ENCODE results near the gene ATP6V1F.

Gene ATP6V1F

DNA sequence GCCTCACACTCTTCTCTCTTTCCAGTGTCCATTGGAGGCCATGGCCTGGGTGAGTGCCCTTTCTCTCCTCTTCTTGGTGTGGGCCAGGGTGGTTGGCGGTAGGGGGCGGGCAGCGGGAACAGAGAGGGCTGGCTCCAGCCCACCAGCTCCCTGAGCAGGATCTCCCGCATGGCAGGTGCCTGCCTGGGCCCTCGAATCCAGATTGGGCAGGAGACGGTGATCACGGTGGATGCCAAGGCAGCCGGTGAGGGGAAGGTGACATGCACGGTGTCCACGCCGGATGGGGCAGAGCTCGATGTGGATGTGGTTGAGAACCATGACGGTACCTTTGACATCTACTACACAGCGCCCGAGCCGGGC lies 13.5 kb upstream of the ATP6V1F start:
- no peak for DNase-seq

GRCh38 chr7:128849804-128850490 lies 12.7 kb upstream of the ATP6V1F start:
- no peak for DNase-seq

- no peak for DNase-seq
Measured at GRCh38 chr7:128852537-128853254, 10.0 kb upstream of the ATP6V1F start.

DNA sequence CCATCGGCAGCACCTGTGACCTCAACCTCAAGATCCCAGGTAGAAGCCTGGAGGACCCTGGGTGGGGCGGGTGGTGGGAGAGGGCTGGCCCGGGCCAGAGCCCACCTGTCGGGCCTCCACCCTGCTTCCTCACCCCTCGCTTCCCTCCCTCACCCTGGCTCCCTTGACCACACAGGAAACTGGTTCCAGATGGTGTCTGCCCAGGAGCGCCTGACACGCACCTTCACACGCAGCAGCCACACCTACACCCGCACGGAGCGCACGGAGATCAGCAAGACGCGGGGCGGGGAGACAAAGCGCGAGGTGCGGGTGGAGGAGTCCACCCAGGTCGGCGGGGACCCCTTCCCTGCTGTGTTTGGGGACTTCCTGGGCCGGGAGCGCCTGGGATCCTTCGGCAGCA lies 8.9 kb upstream of the ATP6V1F start:
- DNase-seq = no peak

DNA sequence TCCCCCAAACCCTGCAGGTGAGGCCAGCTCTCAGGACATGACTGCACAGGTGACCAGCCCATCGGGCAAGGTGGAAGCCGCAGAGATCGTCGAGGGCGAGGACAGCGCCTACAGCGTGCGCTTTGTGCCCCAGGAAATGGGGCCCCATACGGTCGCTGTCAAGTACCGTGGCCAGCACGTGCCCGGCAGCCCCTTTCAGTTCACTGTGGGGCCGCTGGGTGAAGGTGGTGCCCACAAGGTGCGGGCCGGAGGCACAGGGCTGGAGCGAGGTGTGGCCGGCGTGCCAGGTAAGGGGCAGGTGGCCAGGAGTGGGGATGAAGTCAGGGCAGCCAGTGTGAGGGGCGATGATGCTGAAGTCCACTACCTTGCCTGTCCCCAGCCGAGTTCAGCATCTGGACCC lies 8.3 kb upstream of the ATP6V1F start:
- DNase-seq = no peak

GRCh38 chr7:128855559-128855958 lies 7.1 kb upstream of the ATP6V1F start:
- DNase-seq = no peak

- DNase-seq = no peak
Measured at GRCh38 chr7:128856001-128856718, 6.5 kb upstream of the ATP6V1F start.

DNA sequence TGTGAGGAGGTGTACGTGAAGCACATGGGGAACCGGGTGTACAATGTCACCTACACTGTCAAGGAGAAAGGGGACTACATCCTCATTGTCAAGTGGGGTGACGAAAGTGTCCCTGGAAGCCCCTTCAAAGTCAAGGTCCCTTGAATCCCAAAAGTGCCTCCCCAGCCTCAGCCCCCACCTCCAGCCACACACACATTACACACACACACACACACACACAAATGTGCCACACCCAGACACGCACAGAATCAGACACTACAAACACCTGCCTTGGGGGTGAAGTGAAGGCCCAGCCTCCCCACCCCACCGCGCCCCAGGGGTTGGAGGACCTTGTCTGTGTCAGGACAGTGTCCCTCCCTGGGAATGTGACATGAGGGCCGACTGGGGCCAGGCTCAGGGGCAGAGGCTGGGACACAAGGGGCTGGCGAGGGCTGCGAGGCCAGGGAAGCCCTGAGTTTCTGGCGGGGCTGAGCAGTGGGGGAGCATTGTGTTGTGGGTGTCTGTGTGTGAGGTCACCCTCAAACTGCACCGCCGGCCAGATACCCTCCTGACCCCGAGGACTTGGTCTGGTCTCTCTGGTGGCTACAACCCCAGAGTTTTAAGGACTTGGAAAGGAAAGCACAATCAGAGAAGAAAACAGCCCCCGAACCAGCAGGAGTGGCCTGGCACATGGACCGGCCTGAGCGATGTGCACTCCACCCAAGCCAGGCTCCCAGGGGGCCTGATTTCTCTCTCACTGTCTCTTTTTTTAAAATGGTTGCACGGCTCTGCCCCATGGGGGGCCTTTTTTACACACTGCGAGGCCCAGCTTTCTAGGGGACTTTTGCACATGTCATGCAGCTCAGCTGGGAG lies 4.0 kb upstream of the ATP6V1F start:
- no peak for DNase-seq

DNA sequence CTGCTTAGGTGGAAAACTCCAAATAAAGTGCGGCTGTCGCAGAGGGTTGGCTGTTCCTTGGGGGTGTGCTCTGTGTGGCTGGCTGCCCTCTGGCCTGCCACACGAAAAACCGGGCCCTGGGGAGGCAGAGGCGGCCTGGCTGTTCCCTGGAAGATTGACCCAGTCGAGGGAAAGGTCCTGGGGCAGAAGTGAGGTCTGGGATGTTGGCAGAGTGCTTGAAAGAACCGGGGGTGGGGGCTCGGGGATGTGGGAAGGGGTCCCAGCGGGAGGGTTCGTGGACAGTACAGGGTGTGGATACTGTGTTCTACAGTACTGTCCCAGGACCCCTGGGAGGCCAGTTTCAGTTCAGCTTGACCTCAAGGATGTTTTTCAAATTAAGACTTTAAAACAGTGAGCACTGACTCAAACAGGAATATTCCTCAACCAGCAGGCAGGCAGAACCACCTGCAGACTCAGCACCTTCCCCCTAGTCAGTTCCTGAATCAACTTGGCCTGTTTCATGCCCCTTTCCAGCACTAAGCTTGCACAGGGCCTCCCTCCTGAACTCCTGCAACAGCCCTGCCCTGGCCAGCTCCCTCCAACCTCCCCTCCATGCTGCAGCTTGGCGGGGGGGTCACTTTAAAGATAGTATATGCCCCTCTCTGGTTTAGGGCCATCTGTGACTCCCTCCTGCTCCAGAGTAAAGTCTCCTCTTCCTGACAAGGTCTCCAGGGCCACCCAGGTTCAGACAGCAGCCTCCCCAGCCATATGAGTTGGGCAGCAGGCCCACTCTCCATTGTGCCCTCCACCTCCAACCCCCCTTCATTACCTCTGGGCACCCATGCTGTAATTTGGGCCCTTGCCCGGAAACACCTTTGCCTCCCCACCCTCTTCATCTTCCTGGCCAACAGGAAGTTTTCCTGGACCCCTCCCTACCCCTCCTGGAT lies 3.2 kb upstream of the ATP6V1F start:
- DNase-seq = no peak

DNA sequence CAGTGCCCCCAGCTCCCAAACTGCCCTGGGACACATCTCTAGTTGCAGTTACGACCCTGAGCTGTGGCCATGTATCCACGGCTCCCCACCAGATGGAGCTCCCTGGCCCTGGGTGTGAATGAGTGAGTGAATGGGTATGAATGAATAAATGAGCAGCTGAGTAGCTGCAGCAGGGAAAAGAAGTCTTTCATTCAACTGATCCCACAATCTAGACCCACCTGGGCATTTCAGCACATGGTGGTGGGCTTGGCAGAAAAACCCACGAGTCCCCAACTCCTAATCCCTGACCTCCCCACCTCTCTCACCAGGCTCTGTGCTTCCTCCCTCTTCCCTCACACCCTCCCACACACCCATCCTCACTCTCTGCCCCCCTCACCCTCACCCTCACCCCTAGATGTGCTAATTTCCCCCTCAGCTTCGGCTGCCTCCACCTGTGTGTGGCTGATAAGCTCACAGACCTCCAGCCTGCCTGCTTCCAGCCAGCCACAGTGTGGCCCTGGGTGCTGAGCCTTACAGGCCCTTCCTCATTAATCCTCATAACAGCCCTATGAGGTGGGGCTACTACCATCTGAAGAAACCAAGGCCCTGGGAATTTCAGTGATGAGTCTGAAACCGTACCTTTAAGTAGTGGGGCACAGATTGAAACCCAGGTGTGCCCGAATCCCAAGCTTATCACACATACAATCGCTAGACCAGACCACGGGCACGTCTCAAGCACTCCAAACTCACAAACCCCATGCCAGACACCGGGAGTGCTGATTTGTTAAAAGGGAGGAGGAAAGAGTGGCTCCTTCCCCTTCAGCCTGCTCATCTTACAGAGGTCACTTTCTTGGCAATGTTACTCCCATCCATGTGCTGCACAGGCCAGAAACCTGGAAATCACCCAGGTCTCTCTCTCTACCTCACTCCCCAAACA lies 2.2 kb upstream of the ATP6V1F start:
- DNase-seq = no peak

- DNase-seq = no peak
Measured at GRCh38 chr7:128861957-128862570, 592 bp upstream of the ATP6V1F start.

DNA sequence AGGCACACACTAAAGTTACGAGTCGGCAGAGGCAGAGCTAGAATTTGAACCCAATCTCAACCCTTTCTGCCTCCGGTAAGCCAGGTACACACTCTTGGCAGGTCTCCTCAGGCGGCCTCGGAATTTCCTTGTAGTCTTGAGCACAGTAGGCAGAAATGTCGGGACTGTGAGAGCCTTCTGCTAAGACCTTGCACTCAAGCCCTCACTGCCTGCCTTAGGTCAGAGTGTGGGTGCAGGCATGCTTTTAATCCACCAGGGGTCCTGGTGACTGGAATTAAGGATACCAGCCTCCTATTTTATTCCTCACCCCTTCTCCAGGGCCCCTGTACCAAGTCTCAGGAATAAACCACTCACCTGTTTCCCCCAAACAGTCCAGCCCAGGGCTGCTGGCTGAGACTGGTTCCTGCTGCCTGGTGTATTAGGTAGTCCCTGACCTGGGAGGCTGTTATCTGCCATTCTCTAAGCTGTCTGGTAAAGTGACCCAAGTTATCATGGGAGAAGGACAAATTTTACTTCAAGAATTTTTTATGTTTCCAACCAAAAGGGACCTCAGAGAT lies 855 bp downstream of the ATP6V1F start:
- DNase-seq = peak in 1 of 2 donors; percentile 53

DNA sequence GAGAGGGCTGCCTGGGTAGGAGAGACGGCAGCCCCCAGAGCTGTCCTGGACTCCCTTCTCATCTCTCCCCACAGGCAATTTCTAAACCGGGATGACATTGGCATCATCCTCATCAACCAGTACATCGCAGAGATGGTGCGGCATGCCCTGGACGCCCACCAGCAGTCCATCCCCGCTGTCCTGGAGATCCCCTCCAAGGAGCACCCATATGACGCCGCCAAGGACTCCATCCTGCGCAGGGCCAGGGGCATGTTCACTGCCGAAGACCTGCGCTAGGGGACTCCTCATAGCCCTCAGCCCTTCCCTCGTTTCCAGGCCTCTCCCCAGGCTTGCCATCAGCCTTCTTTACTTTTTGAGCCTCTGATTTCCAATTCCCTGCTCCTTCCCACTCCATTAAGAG lies 2.6 kb downstream of the ATP6V1F start:
- no peak for DNase-seq

GRCh38 chr7:128865996-128866877 lies 3.6 kb downstream of the ATP6V1F start:
- no peak for DNase-seq

- DNase-seq = no peak
Measured at GRCh38 chr7:128867241-128867640, 4.6 kb downstream of the ATP6V1F start.

- no peak for DNase-seq
Measured at GRCh38 chr7:128867842-128868623, 5.4 kb downstream of the ATP6V1F start.

- peak in 1 of 2 donors; percentile 25 for DNase-seq
Measured at GRCh38 chr7:128868624-128869137, 6.0 kb downstream of the ATP6V1F start.

All from inflammatory macrophage (primary cell).